B cell (primary cell): Measurements from ENCODE around the gene PIM2. TPM values are rescaled to one million over a fixed set of nuclear protein-coding genes. Genes with fewer than 3 reads are reported as not detected.

Experiments
- ATAC-seq: fragments of 200-7000 bp; cut with Tn5 transposase; one replicate; pipeline ENCODE4 v1.10.0; 2021; ENCODE audit warnings: low read depth, mild to moderate bottlenecking, moderate number of reproducible peaks, moderate library complexity
- CTCF ChIA-PET: fragments of 350-600 bp; sonication (Branson Sonifier 250); formaldehyde crosslinking; loops from one replicate; lab custom pipeline; 2021; ENCODE audit warnings: antibody characterized with exemption, inconsistent platforms; lab: Charles Lee
- POLR2A ChIA-PET: fragments of 350-600 bp; sonication (Branson Sonifier 250); formaldehyde crosslinking; loops from one replicate; lab custom pipeline; 2021; ENCODE audit warnings: antibody characterized with exemption; lab: Charles Lee
- DNase-seq: peaks from one replicate; pipeline ENCODE4 v3.0.0; 2013
- H2AFZ ChIP-seq: 2 replicates; pipeline ENCODE4 v1.6.1; 2012; ENCODE audit warnings: mild to moderate bottlenecking, low read depth, low read length; ENCODE audit not compliant: insufficient read depth, poor library complexity, severe bottlenecking
- H3K27ac ChIP-seq, 2 donors: 1 replicate in 1 of 2; 2 replicates in 1 of 2; pipeline ENCODE4 v1.5.1; 2012 to 2013; ENCODE audit warnings: low read length in 2 of 2, mild to moderate bottlenecking in 2 of 2, moderate library complexity in 1 of 2
- H3K27me3 ChIP-seq, 4 experiments: fragments of 200-600 bp in 1 of 4; sonication (generic) in 1 of 4; replicated peaks in 1 of 4; 1 replicate in 2 of 4; 2 replicates in 2 of 4; pipeline versions ENCODE4 v1.6.1 to v1.7.0; 2013 to 2016; ENCODE audit warnings: low read length in 3 of 4, mild to moderate bottlenecking in 2 of 4, mixed read lengths in 1 of 4, moderate library complexity in 1 of 4; ENCODE audit not compliant: insufficient read depth in 4 of 4, control insufficient read depth in 3 of 4; ENCODE audit errors: control extremely low read depth in 1 of 4
- H3K36me3 ChIP-seq, 2 experiments: replicated peaks in 1 of 2; 1 replicate in 1 of 2; 2 replicates in 1 of 2; pipeline versions ENCODE4 v1.6.1 to v1.7.1; 2013; ENCODE audit warnings: low read length in 1 of 2; ENCODE audit not compliant: insufficient read depth in 2 of 2, control insufficient read depth in 1 of 2; ENCODE audit errors: control extremely low read depth in 1 of 2, extremely low read depth in 1 of 2
- H3K4me1 ChIP-seq, 2 donors: fragments of 200-600 bp in 1 of 2; sonication (generic) in 1 of 2; 1 replicate in 1 of 2; 2 replicates in 1 of 2; pipeline versions ENCODE4 v1.5.1 to v1.6.1; 2013 to 2017; ENCODE audit warnings: low read length in 2 of 2; ENCODE audit not compliant: control insufficient read depth in 2 of 2, insufficient read depth in 2 of 2
- H3K4me2 ChIP-seq: replicated peaks from 2 replicates; pipeline ENCODE3; 2012; ENCODE audit warnings: mild to moderate bottlenecking, low read depth, low read length; ENCODE audit not compliant: poor library complexity, severe bottlenecking
- H3K4me3 ChIP-seq, 5 experiments: fragments of 200-600 bp in 1 of 5; sonication (generic) in 1 of 5; 1 replicate in 3 of 5; 2 replicates in 2 of 5; pipeline versions ENCODE4 v1.5.1 to v1.7.0; 2011 to 2016; ENCODE audit warnings: low read length in 4 of 5, mild to moderate bottlenecking in 4 of 5, low read depth in 2 of 5, control low read depth in 1 of 5, moderate library complexity in 1 of 5; ENCODE audit not compliant: insufficient read depth in 1 of 5; ENCODE audit errors: control extremely low read depth in 1 of 5, extremely low read depth in 1 of 5
- H3K79me2 ChIP-seq: fragments of 200-600 bp; sonication (generic); one replicate; pipeline ENCODE4 v1.6.0; 2016; ENCODE audit warnings: low read length; ENCODE audit not compliant: control insufficient read depth, insufficient read depth
- H3K9ac ChIP-seq: fragments of 200-600 bp; sonication (generic); 2 replicates; pipeline ENCODE4 v1.6.1; 2017; ENCODE audit warnings: mild to moderate bottlenecking, low read length, moderate library complexity
- H3K9me3 ChIP-seq, 3 donors: one replicate each; pipeline versions ENCODE4 v1.6.1 to v1.7.1; 2013; ENCODE audit warnings: low read length in 2 of 3; ENCODE audit not compliant: control insufficient read depth in 2 of 3, insufficient read depth in 1 of 3; ENCODE audit errors: control extremely low read depth in 1 of 3
- H4K20me1 ChIP-seq: 2 replicates; pipeline ENCODE4 v1.6.0; 2012; ENCODE audit warnings: mild to moderate bottlenecking, low read length; ENCODE audit not compliant: insufficient read depth, control insufficient read depth, poor library complexity, severe bottlenecking
- H3K27ac Mint-ChIP-seq: one replicate; pipeline ENCODE4 v1.8.0; 2021; ENCODE audit warnings: mixed read lengths
- H3K27me3 Mint-ChIP-seq: one replicate; pipeline ENCODE4 v1.8.0; 2021; ENCODE audit warnings: mixed read lengths
- H3K4me1 Mint-ChIP-seq: one replicate; pipeline ENCODE4 v1.8.0; 2021; ENCODE audit warnings: mixed read lengths
- H3K4me3 Mint-ChIP-seq: one replicate; pipeline ENCODE4 v1.8.0; 2021; ENCODE audit warnings: mixed read lengths
- H3K9me3 Mint-ChIP-seq: one replicate; pipeline ENCODE4 v1.8.0; 2022; ENCODE audit warnings: mixed read lengths; ENCODE audit not compliant: insufficient read depth
- CTCF ChIP-seq: fragments of 200-600 bp; IDR thresholded peaks from one replicate; pipeline ENCODE4 v1.8.0; 2022; ENCODE audit warnings: antibody characterized with exemption, mild to moderate bottlenecking
- EZH2 ChIP-seq: IDR thresholded peaks from 2 replicates; pipeline ENCODE4 v1.6.1; 2012; ENCODE audit warnings: borderline replicate concordance, low read depth, mild to moderate bottlenecking, moderate library complexity, low read length; ENCODE audit not compliant: insufficient read depth, poor library complexity, severe bottlenecking
- WGBS: methylation state at CpG from one replicate; pipeline ENCODE4 v1.1.5; 2013; ENCODE audit warnings: missing lambda C conversion rate; ENCODE audit not compliant: insufficient coverage; 5-methylcytosine and 5-hydroxymethylcytosine counted together
- intact Hi-C: fragments of 100-400 bp; cut with micrococcal nuclease; formaldehyde crosslinking; loops from one replicate; pipeline ENCODE4 v1.10.0; 2022
- polyA plus RNA-seq: library from polyadenylated mRNA; depleted of rRNA; stranded (reverse); fragments of >200 nt; gene quantifications from 2 replicates; pipeline ENCODE4 v1.2.3, GENCODE V29; 2012
- total RNA-seq, 2 donors: library from RNA; stranded (reverse); fragments of 120-200 nt in 1 of 2; gene quantifications; 1 replicate in 1 of 2; 2 replicates in 1 of 2; pipeline versions ENCODE4 v1.2.3 to v1.2.4, GENCODE V29; 2013 to 2022

PIM2 gene
- total and polyA plus RNA-seq, 2 donors (not counting 1 experiment from before 2014, with no cell fraction given): 276 to 315 TPM

DNA sequence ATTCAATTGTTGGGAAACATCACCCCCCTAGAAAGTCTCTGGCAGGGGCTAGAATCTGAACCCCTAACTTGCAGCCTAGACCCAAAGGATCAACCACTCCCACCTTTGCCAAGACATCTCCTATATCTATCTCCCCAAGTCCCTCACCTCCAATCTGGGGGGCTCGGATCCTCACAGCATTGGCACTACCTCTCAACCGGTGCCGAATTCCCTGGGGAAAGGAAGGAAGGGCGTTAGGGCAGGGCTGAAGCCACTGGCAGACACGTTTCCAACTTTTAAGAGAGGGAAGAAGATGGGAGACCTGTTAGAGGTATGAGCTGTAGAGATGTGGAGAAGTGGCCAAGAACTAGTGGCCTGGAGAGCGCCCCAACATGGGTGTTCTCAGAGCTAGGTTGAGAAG, 23.9 kb downstream of the PIM2 start:
- Histone ChIP-seq H3K27me3 (no peaks in the 10 kb centered on the region), H3K4me2 (no peak overlapping the region), H3K9me3 (no peaks in the 10 kb centered on the region), H3K4me1 (peaks cover 15 to 26% of the 10 kb centered on the region in 2 donors), H3K9ac (no peak overlapping the region), H3K27ac (no peak overlapping the region), H2AFZ (no peak overlapping the region), H4K20me1 (no peaks in the 10 kb centered on the region), H3K4me3 (no peak overlapping the region), H3K79me2 (peaks cover 22% of the 10 kb centered on the region), H3K36me3 (no peaks in the 10 kb centered on the region)
- Mint-ChIP-seq H3K4me1 (peaks cover 34% of the 10 kb centered on the region), H3K27ac (peak overlapping the region; percentile 17), H3K4me3 (peak overlapping the region; percentile 54), H3K27me3 (no peaks in the 10 kb centered on the region), H3K9me3 (no peaks in the 10 kb centered on the region)
- POLR2A ChIA-PET: no interaction called here
- CTCF ChIA-PET: interaction anchor here (0.7 to 4.6 kb wide), 3 partner anchors 43 to 52 kb away, joined by 3 to 30 read pairs (median 4); no protein-coding TSS in a partner anchor
- TF ChIP-seq EZH2 (no peak), CTCF (no peak)
- intact Hi-C loops: loop anchor here (5.0 to 10.0 kb wide), 4 partner anchors 198 to 1060 kb away; partner anchors contain the start of genes SUV39H1 and ZNF81
- no peak for ATAC-seq
- no peak for DNase-seq
- 100% methylated on average over 1 of the region's 6 CpGs for WGBS

DNA sequence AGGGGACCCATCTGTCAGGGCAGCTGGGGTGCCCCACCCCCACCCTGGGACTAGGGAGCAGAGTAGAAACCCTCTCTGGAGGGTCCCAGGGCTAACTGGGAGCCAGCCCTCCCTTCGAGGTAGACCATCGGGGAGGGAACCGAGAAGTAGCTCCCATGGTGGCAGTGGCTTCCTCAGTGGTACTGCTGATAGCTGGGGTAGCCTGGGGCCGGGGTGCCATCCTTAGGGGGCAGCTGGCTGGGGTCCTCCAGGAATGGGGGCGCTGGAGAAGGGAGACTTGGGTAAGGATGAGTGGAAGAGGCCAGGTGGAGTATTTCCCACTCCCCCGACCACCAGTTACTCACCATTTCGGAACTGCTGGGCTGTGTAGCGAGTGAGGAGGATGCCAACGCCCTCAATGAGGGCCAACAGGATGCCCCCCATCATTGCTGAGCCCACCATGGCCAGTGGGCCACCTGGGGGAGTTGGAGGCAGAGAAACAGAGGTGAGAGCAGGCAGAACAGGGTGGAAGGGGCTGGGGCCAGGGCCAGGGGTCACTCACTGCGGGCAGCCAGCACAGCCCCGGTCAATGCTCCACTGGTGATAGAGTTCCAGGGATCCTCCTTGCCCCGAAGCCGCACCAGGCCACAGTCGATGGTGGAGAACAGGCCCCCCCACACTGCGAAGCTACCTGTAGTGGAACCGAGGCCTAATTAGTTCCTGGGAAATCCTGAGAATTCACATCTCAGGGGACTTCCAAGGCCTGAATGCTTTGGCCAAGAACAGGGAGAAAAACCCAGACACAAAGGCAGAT, 25.1 kb downstream of the PIM2 start:
- H3K27ac Mint-ChIP-seq: no peak overlapping the region
- no peak overlapping the region for H3K4me2 ChIP-seq

More for the DNA sequence above, 25.1 kb downstream of the PIM2 start:
- Mint-ChIP-seq H3K4me1 (peaks cover 30% of the 10 kb centered on the region), H3K27me3 (no peaks in the 10 kb centered on the region), H3K9me3 (no peaks in the 10 kb centered on the region), H3K4me3 (no peak overlapping the region)
- no peak for DNase-seq
- Histone ChIP-seq H3K9me3 (no peaks in the 10 kb centered on the region), H3K79me2 (peaks cover 22% of the 10 kb centered on the region), H3K4me1 (peaks cover 9 to 17% of the 10 kb centered on the region in 2 donors), H3K27ac (no peak overlapping the region), H3K36me3 (no peaks in the 10 kb centered on the region), H4K20me1 (no peaks in the 10 kb centered on the region), H3K9ac (no peak overlapping the region), H3K27me3 (no peaks in the 10 kb centered on the region), H3K4me3 (no peak overlapping the region), H2AFZ (no peak overlapping the region)
- intact Hi-C loops: loop anchor here (5.0 to 10.0 kb wide), 4 partner anchors 196 to 1059 kb away; partner anchors contain the start of genes SUV39H1 and ZNF81
- TF ChIP-seq EZH2 (no peak), CTCF (no peak)
- ChIA-PET POLR2A (no interaction called here), CTCF (interaction anchor here (1.2 to 4.6 kb wide), 3 partner anchors 44 to 53 kb away, joined by 3 to 30 read pairs (median 4); no protein-coding TSS in a partner anchor)
- 90% methylated on average over 12 of the region's 16 CpGs for WGBS
- no peak for ATAC-seq
